WTC11 (cell line): ENCODE data around the gene GABRB1. TPM values are rescaled to one million over a fixed set of nuclear protein-coding genes. Genes with fewer than 3 reads are reported as not detected.

Source experiments
- ATAC-seq: fragments of 200-7000 bp; cut with Tn5 transposase; 2 replicates; pipeline ENCODE4 v1.10.0; 2021; ENCODE audit warnings: mild to moderate bottlenecking, moderate library complexity
- CTCF ChIA-PET: fragments of 300-600 bp; sonication (Branson Sonifier 250); formaldehyde crosslinking; loops from one replicate; lab custom pipeline; 2021; ENCODE audit warnings: antibody characterized with exemption; lab: Charles Lee
- POLR2A ChIA-PET: fragments of 350-600 bp; sonication (Branson Sonifier 250); formaldehyde crosslinking; loops from one replicate; lab custom pipeline; 2021; ENCODE audit warnings: antibody characterized with exemption; lab: Charles Lee
- DNase-seq: peaks from one replicate; pipeline ENCODE4 v3.0.0; 2021; ENCODE audit warnings: low spot score
- H3K27ac Mint-ChIP-seq: 2 replicates; pipeline ENCODE4 v1.8.0; 2021; ENCODE audit warnings: mixed read lengths
- H3K27me3 Mint-ChIP-seq: 2 replicates; pipeline ENCODE4 v1.8.0; 2021; ENCODE audit warnings: low read depth, mild to moderate bottlenecking, moderate library complexity, mixed read lengths
- H3K36me3 Mint-ChIP-seq: 2 replicates; pipeline ENCODE4 v1.8.0; 2021; ENCODE audit warnings: mixed read lengths
- H3K4me1 Mint-ChIP-seq: 2 replicates; pipeline ENCODE4 v1.8.0; 2022; ENCODE audit warnings: mixed read lengths
- H3K4me3 Mint-ChIP-seq: 2 replicates; pipeline ENCODE4 v1.8.0; 2021; ENCODE audit warnings: mild to moderate bottlenecking, moderate library complexity, mixed read lengths
- H3K9me3 Mint-ChIP-seq: 2 replicates; pipeline ENCODE4 v1.8.0; 2021; ENCODE audit warnings: mixed read lengths
- AR ChIP-seq: fragments of 250-450 bp; sonication (Bioruptor Pico); IDR thresholded peaks from 2 replicates; pipeline ENCODE4 v1.9.0; 2021; ENCODE audit warnings: mild to moderate bottlenecking
- CTCF ChIP-seq: fragments of 200-600 bp; IDR thresholded peaks from 2 replicates; pipeline ENCODE4 v1.8.0; 2022; ENCODE audit warnings: antibody characterized with exemption
- E2F1 ChIP-seq: sonication (generic); formaldehyde crosslinking; IDR thresholded peaks from 2 replicates; pipeline ENCODE4 v1.8.0; 2022; ENCODE audit warnings: mild to moderate bottlenecking, missing genetic modification reagents
- E2F4 ChIP-seq: sonication (generic); formaldehyde crosslinking; IDR thresholded peaks from 2 replicates; pipeline ENCODE4 v1.8.1; 2022; ENCODE audit warnings: low read depth, mild to moderate bottlenecking, moderate library complexity, missing genetic modification reagents, borderline replicate concordance
- GRHL2 ChIP-seq: fragments of 250-450 bp; sonication (Bioruptor Pico); IDR thresholded peaks from 2 replicates; pipeline ENCODE4 v1.8.0; 2022; ENCODE audit warnings: mild to moderate bottlenecking, moderate library complexity; ENCODE audit not compliant: insufficient replicate concordance, severe bottlenecking
- HMGA2 ChIP-seq: fragments of 250-450 bp; sonication (Bioruptor Pico); IDR thresholded peaks from 2 replicates; pipeline ENCODE4 v1.4.0; 2021; ENCODE audit warnings: mild to moderate bottlenecking, moderate library complexity
- IRF1 ChIP-seq: sonication (generic); formaldehyde crosslinking; IDR thresholded peaks from 2 replicates; pipeline ENCODE4 v1.8.0; 2023; ENCODE audit warnings: missing genetic modification reagents
- OVOL2 ChIP-seq: fragments of 250-450 bp; sonication (Bioruptor Pico); IDR thresholded peaks from 2 replicates; pipeline ENCODE4 v1.9.0; 2021; ENCODE audit warnings: mild to moderate bottlenecking, borderline replicate concordance
- PREB ChIP-seq: sonication (generic); formaldehyde crosslinking; IDR thresholded peaks from 2 replicates; pipeline ENCODE4 v1.8.1; 2022; ENCODE audit warnings: mild to moderate bottlenecking, missing genetic modification reagents, moderate library complexity, borderline replicate concordance
- TCF7 ChIP-seq: sonication (generic); formaldehyde crosslinking; IDR thresholded peaks from 2 replicates; pipeline ENCODE4 v1.8.0; 2022; ENCODE audit warnings: mild to moderate bottlenecking, low read depth, missing genetic modification reagents, moderate library complexity
- ZNF138 ChIP-seq: sonication (generic); formaldehyde crosslinking; conservative IDR thresholded peaks from 2 replicates; pipeline ENCODE4 v1.8.1; 2022; ENCODE audit warnings: mild to moderate bottlenecking, moderate library complexity, missing genetic modification reagents
- ZNF281 ChIP-seq: sonication (generic); formaldehyde crosslinking; IDR thresholded peaks from 2 replicates; pipeline ENCODE4 v1.8.0; 2023; ENCODE audit warnings: mild to moderate bottlenecking, missing genetic modification reagents
- ZNF423 ChIP-seq: fragments of 250-450 bp; sonication (Bioruptor Pico); IDR thresholded peaks from 2 replicates; pipeline ENCODE4 v2.1.2; 2022; ENCODE audit warnings: mild to moderate bottlenecking, moderate library complexity
- ZNF425 ChIP-seq: fragments of 250-450 bp; sonication (Bioruptor Pico); conservative IDR thresholded peaks from 2 replicates; pipeline ENCODE4 v1.9.0; 2021; ENCODE audit warnings: mild to moderate bottlenecking
- total RNA-seq: library from RNA; stranded (reverse); gene quantifications from 3 replicates; pipeline ENCODE4 v1.2.3, GENCODE V29; 2021

GABRB1 gene
- total RNA-seq, 1 experiment from 2014 or later = 0.66 TPM

- Mint-ChIP-seq H3K4me1 (no peaks in the 10 kb centered on the region), H3K4me3 (no peak overlapping the region), H3K9me3 (peaks cover 5% of the 10 kb centered on the region; the same call in 1 of the 2 replicates), H3K36me3 (no peaks in the 10 kb centered on the region), H3K27me3 (no peaks in the 10 kb centered on the region), H3K27ac (no peak overlapping the region)
- ChIA-PET CTCF (no interaction called here), POLR2A (no interaction called here)
- no peak for ATAC-seq
- no peak for DNase-seq
- no peak for TF ChIP-seq E2F1 (CRISPR knock-in tag)
- TF ChIP-seq AR = no peak
- TF ChIP-seq ZNF281 (CRISPR knock-in tag) = no peak
- no peak for TF ChIP-seq ZNF138 (CRISPR knock-in tag)
Observed at GRCh38 chr4:47065051-47065481, 33.7 kb downstream of the GABRB1 start.

- DNase-seq = no peak
- Mint-ChIP-seq H3K36me3 (no peaks in the 10 kb centered on the region), H3K27me3 (no peaks in the 10 kb centered on the region), H3K4me1 (no peaks in the 10 kb centered on the region), H3K4me3 (no peak overlapping the region), H3K27ac (no peak overlapping the region), H3K9me3 (peaks cover 8% of the 10 kb centered on the region)
- POLR2A ChIA-PET = no interaction called here
- ATAC-seq = no peak
- TF ChIP-seq E2F4 (CRISPR knock-in tag) (no peak), OVOL2 (CRISPR knock-in tag) (no peak), GRHL2 (no peak), IRF1 (CRISPR knock-in tag) (no peak), AR (no peak), ZNF423 (CRISPR knock-in tag) (no peak), HMGA2 (CRISPR knock-in tag) (no peak), ZNF425 (no peak), TCF7 (CRISPR knock-in tag) (no peak), ZNF138 (CRISPR knock-in tag) (no peak), PREB (CRISPR knock-in tag) (no peak), CTCF (no peak)
- CTCF ChIA-PET = no interaction called here
Observed at GRCh38 chr4:47068986-47069385, 37.6 kb downstream of the GABRB1 start.
